ENCODE results near the gene LRRC37B. TPM values are rescaled to one million over a fixed set of nuclear protein-coding genes. Genes with fewer than 3 reads are reported as not detected.
"Not testable (repeated sequence)": the region's sequence is repeated elsewhere in the genome, so short reads cannot be mapped to it uniquely, and the experiment has no call there.

The LRRC37B gene
- total and polyA plus RNA-seq, 2 of the 13 experiments (the other 11 are each of a cell fraction or from before 2014, with no cell fraction given), result 8.7 to 8.8 TPM

GRCh38 chr17:32021615-32021955, 14.4 kb downstream of the LRRC37B start:
- Histone ChIP-seq H3K79me2 (ENCODE audit: insufficient read depth, low read length) (no peaks in the 10 kb centered on the region), H2AFZ (ENCODE audit: low read length) (no peak overlapping the region), H3K36me3 (replicated peaks in 1 of 2; ENCODE audit: control insufficient read depth in 1 of 2, insufficient read depth in 2 of 2, low read length in 2 of 2) (peaks cover 4 to 12% of the 10 kb centered on the region in 2 experiments; a peak in 3 of 5 replicates), H3K4me2 (ENCODE audit: low read depth, low read length) (no peak overlapping the region), H3K4me1 (ENCODE audit: insufficient read depth, low read length) (no peaks in the 10 kb centered on the region), H4K20me1 (ENCODE audit: insufficient read depth, low read length) (no peaks in the 10 kb centered on the region), H3K4me3 (replicated peaks in 1 of 3; ENCODE audit: insufficient read depth in 1 of 3, low read depth in 2 of 3, low read length in 3 of 3) (no peak overlapping the region), H3K27me3 (ENCODE audit: control insufficient read depth in 1 of 2, insufficient read depth in 2 of 2, low read length in 2 of 2) (no peaks in the 10 kb centered on the region; a peak in 1 of 5 replicates), H3K9ac (ENCODE audit: insufficient read depth, low read depth, low read length) (no peak overlapping the region), H3K9me3 (ENCODE audit: low read length) (no peaks in the 10 kb centered on the region), H3K27ac (ENCODE audit: extremely low read length, insufficient read depth, low read length) (no peak overlapping the region)
- ATAC-seq (no peak), FAIRE-seq (no peak), DNase-seq (ENCODE audit: low spot score) (no peak)
- 97% methylated on average over 7 of the region's 7 CpGs for WGBS (ENCODE audit: low lambda C conversion rate)
- TF ChIP-seq EZH2 (conservative IDR thresholded peaks at IDR 0.05; ENCODE audit: low read depth, low read length) (no peak), ZNF766 (CRISPR knock-in tag; IDR thresholded peaks at IDR 0.05; ENCODE audit: borderline replicate concordance) (no peak), SNRNP70 (IDR thresholded peaks at IDR 0.05; ENCODE audit: low read depth, low read length) (no peak), ZNF850 (CRISPR knock-in tag; conservative IDR thresholded peaks at IDR 0.05) (no peak)
- in situ Hi-C loops (cut with HindIII; ENCODE audit: extremely low pct_ligation_motif_present, low pct_unique_long_range_greater_than_20kb) (no loop called here), intact Hi-C loops (cut with micrococcal nuclease; ENCODE audit: unreplicated experiment) (no loop called here)
- POLR2A ChIA-PET, result no interaction called here
- CTCF ChIA-PET (ENCODE audit: low intra/inter-chr PET ratio, low total read pairs), result no interaction called here
- BruUV-seq (replicated peaks), result no TSS peak

- not testable (repeated sequence) for H3K79me2 ChIP-seq (ENCODE audit: insufficient read depth, low read length); FAIRE-seq
Measured at GRCh38 chr17:32022554-32022953, 15.4 kb downstream of the LRRC37B start.

GRCh38 chr17:32027271-32027670, 20.1 kb downstream of the LRRC37B start:
- intact Hi-C loops (cut with micrococcal nuclease; ENCODE audit: unreplicated experiment); H3K4me1 ChIP-seq (ENCODE audit: insufficient read depth, low read length); H3K9ac ChIP-seq (ENCODE audit: insufficient read depth, low read depth, low read length); H3K9me3 ChIP-seq (ENCODE audit: low read length); H4K20me1 ChIP-seq (ENCODE audit: insufficient read depth, low read length); DNase-seq (ENCODE audit: low spot score); in situ Hi-C loops (cut with HindIII; ENCODE audit: extremely low pct_ligation_motif_present, low pct_unique_long_range_greater_than_20kb); H3K27me3 ChIP-seq (ENCODE audit: control insufficient read depth in 1 of 2, insufficient read depth in 2 of 2, low read length in 2 of 2); FAIRE-seq; BruUV-seq (replicated peaks); ATAC-seq; POLR2A ChIA-PET; H3K4me2 ChIP-seq (ENCODE audit: low read depth, low read length); H2AFZ ChIP-seq (ENCODE audit: low read length); H3K4me3 ChIP-seq (replicated peaks in 1 of 3; ENCODE audit: insufficient read depth in 1 of 3, low read depth in 2 of 3, low read length in 3 of 3); H3K36me3 ChIP-seq (replicated peaks in 1 of 2; ENCODE audit: control insufficient read depth in 1 of 2, insufficient read depth in 2 of 2, low read length in 2 of 2); H3K79me2 ChIP-seq (ENCODE audit: insufficient read depth, low read length); H3K27ac ChIP-seq (ENCODE audit: extremely low read length, insufficient read depth, low read length); CTCF ChIA-PET (ENCODE audit: low intra/inter-chr PET ratio, low total read pairs): not testable (repeated sequence)
- 81% methylated on average over 4 of the region's 4 CpGs for WGBS (ENCODE audit: low lambda C conversion rate)

More at GRCh38 chr17:32022554-32022953, 15.4 kb downstream of the LRRC37B start:
- H4K20me1 ChIP-seq (ENCODE audit: insufficient read depth, low read length); H2AFZ ChIP-seq (ENCODE audit: low read length); H3K4me1 ChIP-seq (ENCODE audit: insufficient read depth, low read length); H3K9me3 ChIP-seq (ENCODE audit: low read length); CTCF ChIA-PET (ENCODE audit: low intra/inter-chr PET ratio, low total read pairs); H3K4me3 ChIP-seq (replicated peaks in 1 of 3; ENCODE audit: insufficient read depth in 1 of 3, low read depth in 2 of 3, low read length in 3 of 3); intact Hi-C loops (cut with micrococcal nuclease; ENCODE audit: unreplicated experiment); H3K27me3 ChIP-seq (ENCODE audit: control insufficient read depth in 1 of 2, insufficient read depth in 2 of 2, low read length in 2 of 2); H3K9ac ChIP-seq (ENCODE audit: insufficient read depth, low read depth, low read length); DNase-seq (ENCODE audit: low spot score); BruUV-seq (replicated peaks); POLR2A ChIA-PET; H3K27ac ChIP-seq (ENCODE audit: extremely low read length, insufficient read depth, low read length); ATAC-seq; H3K4me2 ChIP-seq (ENCODE audit: low read depth, low read length); in situ Hi-C loops (cut with HindIII; ENCODE audit: extremely low pct_ligation_motif_present, low pct_unique_long_range_greater_than_20kb): not testable (repeated sequence)
- H3K36me3 ChIP-seq (replicated peaks in 1 of 2; ENCODE audit: control insufficient read depth in 1 of 2, insufficient read depth in 2 of 2, low read length in 2 of 2), result peaks cover 4 to 12% of the 10 kb centered on the region in 2 experiments; a peak in 3 of 5 replicates
- WGBS (ENCODE audit: low lambda C conversion rate), result 100% methylated on average over 2 of the region's 5 CpGs

All from HepG2 (cell line).